Measurements from ENCODE around the gene CDK18.
"Not testable (repeated sequence)": the region's sequence is repeated elsewhere in the genome, so short reads cannot be mapped to it uniquely, and the experiment has no call there.

The CDK18 gene

GRCh38 chr1:205481218-205481617 lies 23.3 kb upstream of the CDK18 start:
- DNase-seq (ENCODE audit: low read depth) = no peak

DNA sequence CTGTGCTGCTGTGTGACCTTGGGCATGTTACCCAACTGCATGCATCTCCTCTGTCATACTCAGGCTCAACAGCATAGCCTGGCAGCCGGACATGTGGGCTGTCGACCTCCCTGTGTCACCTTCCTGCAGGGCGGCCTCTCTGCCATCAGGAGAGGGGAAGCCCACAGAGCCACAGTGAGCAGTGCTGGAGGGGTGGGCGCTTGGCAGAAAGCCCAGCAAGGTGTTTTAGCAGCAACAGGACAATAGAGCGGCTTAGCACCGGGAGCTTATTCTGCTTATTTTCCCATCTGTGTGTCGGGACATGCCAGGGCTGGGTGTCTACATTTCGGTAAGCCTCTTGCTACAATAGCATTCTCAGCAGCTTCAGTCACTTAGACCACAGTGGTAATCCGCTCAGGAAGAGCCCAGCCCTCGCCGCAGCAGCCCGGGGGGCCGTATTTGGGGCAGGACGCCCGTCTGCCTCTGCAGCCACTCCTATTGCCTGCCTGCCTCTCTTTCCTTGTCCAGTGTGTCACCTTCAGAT lies 22.8 kb upstream of the CDK18 start:
- DNase-seq (ENCODE audit: low read depth) = no peak

- DNase-seq (ENCODE audit: low read depth) = not testable (repeated sequence)
Observed at GRCh38 chr1:205482587-205482986, 21.9 kb upstream of the CDK18 start.

DNA sequence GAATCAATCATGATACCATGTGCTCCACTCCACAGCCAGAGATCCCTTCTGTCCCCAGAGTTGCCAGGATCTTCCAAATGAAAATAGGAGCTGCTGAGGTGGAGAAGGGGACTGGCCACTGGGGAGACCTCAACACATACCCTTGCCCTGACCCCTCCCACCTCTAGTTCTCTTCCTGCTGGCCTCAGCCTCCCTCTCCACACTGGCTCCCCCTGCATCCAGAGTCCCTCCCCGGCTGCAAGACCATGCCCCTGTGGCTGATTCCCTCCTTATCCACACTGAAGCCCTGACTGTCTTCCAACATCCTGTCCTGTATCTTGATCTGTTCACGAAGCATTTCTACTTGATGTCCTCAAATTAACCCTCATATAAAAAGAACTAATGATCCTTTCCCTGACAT lies 21.1 kb upstream of the CDK18 start:
- DNase-seq (ENCODE audit: low read depth) = no peak

GRCh38 chr1:205484985-205485967 lies 19.2 kb upstream of the CDK18 start:
- DNase-seq (ENCODE audit: low read depth) = peak; percentile 40

DNA sequence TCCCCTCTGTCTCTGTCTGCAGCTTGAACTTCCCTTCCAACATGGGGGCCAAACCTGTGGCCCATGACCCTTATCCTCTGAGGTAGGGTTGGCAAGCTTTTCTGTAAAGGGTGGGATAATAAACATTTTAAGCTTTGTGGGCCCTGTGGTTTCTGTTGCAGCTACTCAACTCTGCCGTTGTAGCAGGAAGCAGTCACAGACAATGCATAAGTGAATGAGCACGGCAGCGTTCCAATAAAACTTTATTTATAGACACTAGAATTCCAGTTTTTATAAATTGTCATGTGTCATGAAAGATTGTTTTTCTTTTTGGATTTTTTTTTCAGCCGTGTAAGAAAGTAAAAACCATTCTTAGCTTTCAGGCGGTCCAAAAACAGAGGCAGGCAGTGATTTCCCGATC lies 18.2 kb upstream of the CDK18 start:
- DNase-seq (ENCODE audit: low read depth) = no peak

- DNase-seq (ENCODE audit: low read depth) = peak; percentile 30
Observed at GRCh38 chr1:205488074-205488723, 16.3 kb upstream of the CDK18 start.

DNA sequence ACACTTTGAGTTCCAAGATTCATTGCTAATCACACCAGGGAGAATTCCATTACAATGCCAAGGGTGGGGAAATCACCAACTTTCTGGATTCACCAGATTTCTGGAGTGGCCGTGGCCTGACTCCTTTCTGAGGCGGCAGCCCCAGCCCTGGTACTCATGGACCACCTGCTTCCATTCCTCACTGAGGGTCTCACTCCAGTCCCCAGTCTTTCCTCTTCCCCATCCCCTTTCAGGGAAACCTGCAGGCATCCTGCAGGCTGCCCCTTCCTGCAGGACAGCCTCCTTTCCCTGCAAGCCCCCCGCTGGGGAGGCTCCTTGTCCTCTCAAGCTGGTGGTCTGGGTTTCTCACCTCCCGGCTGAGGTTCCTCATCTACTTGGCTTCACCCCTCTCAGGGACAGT lies 12.7 kb upstream of the CDK18 start:
- no peak for DNase-seq (ENCODE audit: low read depth)

DNA sequence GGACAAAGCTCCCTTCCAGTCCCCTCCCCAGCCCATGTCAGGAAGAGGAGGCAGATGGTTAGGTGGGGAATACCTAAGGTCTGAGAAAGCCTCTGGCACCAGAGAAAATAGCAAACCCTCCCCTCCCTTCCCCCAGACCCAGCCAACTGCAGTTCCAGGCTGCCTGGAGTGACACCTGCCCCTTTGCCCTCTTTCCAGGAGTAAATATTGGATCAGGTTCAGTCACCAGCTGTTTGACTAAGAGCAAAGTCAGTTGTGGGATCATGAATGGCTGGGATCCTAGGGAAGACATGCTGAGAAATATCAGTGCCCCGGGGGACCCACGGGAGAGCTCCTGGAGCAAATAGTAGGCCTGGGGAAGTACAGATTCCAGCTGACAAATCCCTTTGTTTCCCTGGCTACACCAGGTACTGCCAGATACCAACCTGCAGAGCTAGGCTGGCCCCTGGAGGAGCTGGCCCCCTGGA lies 12.2 kb upstream of the CDK18 start:
- DNase-seq (ENCODE audit: low read depth) = no peak

DNA sequence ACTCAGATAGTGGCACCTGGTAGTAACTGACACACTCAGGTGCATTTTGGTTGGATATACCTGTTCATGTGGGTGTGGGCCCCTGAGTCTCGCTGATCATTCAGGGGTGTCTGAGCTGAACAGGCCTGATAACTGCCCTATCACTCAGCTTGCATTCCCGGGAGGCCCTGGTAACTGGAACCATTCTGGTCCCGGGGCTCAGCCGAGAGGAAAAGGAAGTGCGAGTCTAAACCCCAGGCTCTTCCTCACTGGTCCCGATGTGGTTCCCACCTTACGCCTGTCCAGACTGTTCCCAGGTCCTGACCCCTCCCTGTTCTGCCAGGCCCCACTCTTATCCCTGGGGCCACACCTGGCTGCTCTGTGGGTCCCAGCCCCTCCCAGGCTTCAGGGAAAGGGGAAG lies 11.7 kb upstream of the CDK18 start:
- DNase-seq (ENCODE audit: low read depth) = no peak

- peak; percentile 22 for DNase-seq (ENCODE audit: low read depth)
Observed at GRCh38 chr1:205493241-205494085, 11.0 kb upstream of the CDK18 start.

DNA sequence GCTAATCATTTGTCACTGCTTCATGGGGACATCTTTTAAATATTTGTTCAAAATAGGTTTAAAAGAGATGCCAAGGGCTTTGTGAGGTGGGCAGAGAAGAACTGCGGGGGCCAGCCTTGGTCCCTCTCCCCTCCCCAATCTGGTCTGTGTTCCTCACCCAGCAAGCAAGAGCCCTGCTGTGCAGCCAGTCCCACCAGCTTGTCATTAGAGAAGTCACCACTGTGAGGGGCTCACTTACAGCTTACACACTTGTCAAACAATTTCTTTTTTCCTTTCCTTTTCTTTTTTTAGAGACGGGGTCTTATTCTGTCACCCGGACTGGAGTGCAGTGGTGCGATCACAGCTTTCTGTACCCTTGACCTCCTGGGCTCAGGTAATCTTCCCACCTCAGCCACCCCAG lies 10.4 kb upstream of the CDK18 start:
- DNase-seq (ENCODE audit: low read depth) = no peak

GRCh38 chr1:205495237-205495823 lies 9.1 kb upstream of the CDK18 start:
- no peak for DNase-seq (ENCODE audit: low read depth)

- no peak for DNase-seq (ENCODE audit: low read depth)
Observed at GRCh38 chr1:205496661-205497060, 7.8 kb upstream of the CDK18 start.

- DNase-seq (ENCODE audit: low read depth) = no peak
Observed at GRCh38 chr1:205497351-205497750, 7.1 kb upstream of the CDK18 start.

- no peak for DNase-seq (ENCODE audit: low read depth)
Observed at GRCh38 chr1:205499789-205500188, 4.7 kb upstream of the CDK18 start.

GRCh38 chr1:205500240-205501233 lies 3.9 kb upstream of the CDK18 start:
- no peak for DNase-seq (ENCODE audit: low read depth)

DNA sequence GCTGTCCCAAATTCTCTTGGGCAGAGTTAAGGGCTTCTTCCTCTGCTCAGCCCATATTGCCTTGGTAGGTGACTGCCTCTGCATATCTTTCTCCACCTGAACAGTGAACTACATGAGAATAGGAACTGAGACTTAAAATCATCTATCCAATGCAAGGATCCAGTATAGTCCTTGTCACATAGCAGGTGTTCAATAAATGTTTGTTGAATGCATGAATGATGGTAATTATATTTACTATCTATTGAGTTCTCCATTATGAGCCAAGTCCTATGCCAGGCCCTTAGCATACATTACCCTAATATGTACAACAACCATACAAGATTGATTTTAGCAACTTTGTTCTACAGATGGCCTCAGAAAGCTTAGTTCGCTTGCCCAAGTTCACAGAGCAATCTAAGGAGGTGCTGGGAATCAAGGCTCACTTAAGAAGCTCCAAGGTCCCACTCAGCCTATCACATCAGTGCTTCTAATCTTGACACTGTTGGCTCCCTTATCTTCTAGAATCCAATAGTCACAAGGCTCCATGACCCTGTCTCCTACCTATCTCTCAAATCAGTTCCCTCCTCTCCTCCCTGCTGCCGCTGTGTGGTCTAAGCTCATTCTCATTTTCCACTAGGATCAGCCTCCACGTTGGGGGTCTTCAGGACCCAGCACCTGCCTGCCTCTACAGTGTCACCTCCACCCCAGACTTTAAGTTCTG lies 2.2 kb upstream of the CDK18 start:
- no peak for DNase-seq (ENCODE audit: low read depth)

DNA sequence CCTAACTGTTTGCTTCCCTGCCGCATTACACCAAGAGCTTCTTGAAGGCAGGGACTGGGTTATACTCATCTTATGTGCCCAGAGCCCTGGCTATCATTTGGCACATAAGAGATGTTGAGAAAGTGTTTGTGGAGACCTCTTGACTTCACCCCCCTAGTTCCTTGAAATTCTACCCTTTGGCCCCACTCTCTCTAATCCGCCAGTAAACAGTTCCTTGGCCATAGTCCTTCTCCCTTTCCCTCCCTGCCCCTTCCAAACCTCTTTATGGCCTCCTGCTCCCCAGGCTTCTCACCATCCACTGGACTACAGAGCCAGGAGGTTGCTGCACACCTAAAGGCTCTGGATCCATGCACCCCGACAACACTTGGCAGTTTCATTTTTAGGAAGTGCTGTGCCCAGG lies 1.5 kb upstream of the CDK18 start:
- DNase-seq (ENCODE audit: low read depth) = no peak
